ENCODE data around the gene PRSS57.

PRSS57 gene

GRCh38 chr19:680287-681028 is 14.8 kb downstream of the PRSS57 start:
- peak overlapping the region; percentile 46 for H3K4me3 ChIP-seq (ENCODE audit: low read length)
- peak; percentile 99 for DNase-seq (ENCODE audit: low read depth)
- no peak for TF ChIP-seq CTCF (IDR thresholded peaks at IDR 0.05; ENCODE audit: insufficient read depth, low read depth, low read length, missing control alignments)

- peak overlapping the region; percentile 44 for H3K4me3 ChIP-seq (ENCODE audit: low read length)
- TF ChIP-seq CTCF (IDR thresholded peaks at IDR 0.05; ENCODE audit: insufficient read depth, low read depth, low read length, missing control alignments): no peak
- DNase-seq (ENCODE audit: low read depth): peak; percentile 76
Measured at GRCh38 chr19:679418-680286, 15.6 kb downstream of the PRSS57 start.

- no peak for DNase-seq (ENCODE audit: low read depth)
- TF ChIP-seq CTCF (IDR thresholded peaks at IDR 0.05; ENCODE audit: insufficient read depth, low read depth, low read length, missing control alignments): no peak
- peak overlapping the region; percentile 44 for H3K4me3 ChIP-seq (ENCODE audit: low read length)
Measured at GRCh38 chr19:678791-679388, 16.4 kb downstream of the PRSS57 start.

- DNase-seq (ENCODE audit: low read depth): peak; percentile 72
- TF ChIP-seq CTCF (IDR thresholded peaks at IDR 0.05; ENCODE audit: insufficient read depth, low read depth, low read length, missing control alignments): no peak
- H3K4me3 ChIP-seq (ENCODE audit: low read length): peak overlapping the region; percentile 84
Measured at GRCh38 chr19:677601-678436, 17.4 kb downstream of the PRSS57 start.

GRCh38 chr19:677201-677600 is 18.1 kb downstream of the PRSS57 start:
- no peak for TF ChIP-seq CTCF (IDR thresholded peaks at IDR 0.05; ENCODE audit: insufficient read depth, low read depth, low read length, missing control alignments)
- peak; percentile 86 for DNase-seq (ENCODE audit: low read depth)

GRCh38 chr19:676339-677105 is 18.7 kb downstream of the PRSS57 start, which contains the start of gene FSTL3:
Gene FSTL3 (plus strand): TSS chr19:676392. CDS start chr19:676424, 32 bp downstream.
- peak within 1 kb of the TSS; percentile 84 for H3K4me3 ChIP-seq (ENCODE audit: low read length)
- TF ChIP-seq CTCF (IDR thresholded peaks at IDR 0.05; ENCODE audit: insufficient read depth, low read depth, low read length, missing control alignments): no peak
- peak; percentile 32 for DNase-seq (ENCODE audit: low read depth)

More at GRCh38 chr19:677201-677600, 18.1 kb downstream of the PRSS57 start:
- peak overlapping the region; percentile 84 for H3K4me3 ChIP-seq (ENCODE audit: low read length)

All from epithelial cell of esophagus (primary cell).